Activated T-cell treated with anti-CD3 and anti-CD28 coated beads for 48 hours (primary cell): Measurements from ENCODE around the gene TRIM16.
"Not testable (repeated sequence)": the region's sequence is repeated elsewhere in the genome, so short reads cannot be mapped to it uniquely, and the experiment has no call there.

ENCODE experiments used
- DNase-seq: peaks from one replicate; pipeline ENCODE4 v3.0.0-alpha.2; 2020; ENCODE audit warnings: low read depth

TRIM16 gene

DNA sequence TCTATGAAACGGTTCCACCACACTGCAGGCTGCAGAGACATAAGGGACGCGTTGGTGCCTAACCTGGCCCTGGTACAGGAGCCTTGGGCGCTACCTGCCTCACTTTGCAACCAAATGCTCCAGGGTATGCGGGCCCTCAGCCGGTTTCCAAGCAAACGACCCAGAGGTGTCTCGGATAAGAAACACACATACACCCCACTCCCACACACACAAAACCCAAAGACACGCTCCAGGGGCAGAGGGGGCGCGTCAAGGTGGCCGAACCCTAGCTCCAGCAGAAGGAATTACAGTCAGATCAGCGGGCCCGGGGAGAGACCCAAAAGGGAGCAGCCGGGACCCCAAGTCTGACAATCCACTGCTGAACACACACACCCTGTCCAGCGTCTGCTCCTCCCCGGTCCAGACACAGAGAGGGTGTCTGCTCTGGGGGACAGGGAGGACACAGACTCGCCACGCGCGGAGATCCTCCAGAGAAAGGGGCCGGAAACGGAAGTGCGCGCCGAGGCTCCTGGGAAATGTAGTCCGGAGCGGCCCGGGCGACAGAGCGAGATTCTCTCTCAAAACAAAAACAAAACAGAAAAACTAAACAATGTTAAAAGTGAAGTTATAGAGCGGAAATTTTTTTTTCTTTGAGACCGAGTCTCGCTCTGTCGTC is at the start of gene TRIM16:
Gene TRIM16, minus strand, starts transcription at position 488 of the 655 bp plus-strand sequence. CDS start 32,702 bp downstream, outside the sequence.
- peak; percentile 67 for DNase-seq

GRCh38 chr17:15733174-15733789 is 49.2 kb upstream of the TRIM16 start:
- DNase-seq: not testable (repeated sequence)

GRCh38 chr17:15731900-15732299 is 47.8 kb upstream of the TRIM16 start, which contains the start of gene TBC1D26:
Gene TBC1D26 (plus strand): TSS chr17:15732283. CDS start chr17:15735349, 3,066 bp downstream.
- not testable (repeated sequence) for DNase-seq

DNA sequence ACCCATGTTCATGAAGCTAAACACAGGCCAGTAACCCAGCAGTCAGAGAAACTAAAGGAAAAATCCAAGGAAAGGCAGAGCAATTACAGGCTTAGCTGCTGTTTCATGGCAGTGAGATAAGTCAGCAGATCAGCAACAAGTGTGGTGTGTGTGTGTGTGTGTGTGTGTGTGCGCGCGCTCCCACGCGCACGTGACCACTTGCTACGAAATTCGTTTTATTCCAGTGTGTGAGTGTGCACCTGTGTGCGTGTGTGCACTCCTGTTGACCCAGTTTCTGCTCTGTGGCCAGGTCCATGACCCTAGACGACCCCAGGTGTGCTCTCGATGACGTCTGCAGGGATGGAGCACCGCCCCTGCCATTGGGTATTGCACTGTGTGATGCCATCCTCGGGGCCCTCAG is 46.4 kb upstream of the TRIM16 start:
- not testable (repeated sequence) for DNase-seq

DNA sequence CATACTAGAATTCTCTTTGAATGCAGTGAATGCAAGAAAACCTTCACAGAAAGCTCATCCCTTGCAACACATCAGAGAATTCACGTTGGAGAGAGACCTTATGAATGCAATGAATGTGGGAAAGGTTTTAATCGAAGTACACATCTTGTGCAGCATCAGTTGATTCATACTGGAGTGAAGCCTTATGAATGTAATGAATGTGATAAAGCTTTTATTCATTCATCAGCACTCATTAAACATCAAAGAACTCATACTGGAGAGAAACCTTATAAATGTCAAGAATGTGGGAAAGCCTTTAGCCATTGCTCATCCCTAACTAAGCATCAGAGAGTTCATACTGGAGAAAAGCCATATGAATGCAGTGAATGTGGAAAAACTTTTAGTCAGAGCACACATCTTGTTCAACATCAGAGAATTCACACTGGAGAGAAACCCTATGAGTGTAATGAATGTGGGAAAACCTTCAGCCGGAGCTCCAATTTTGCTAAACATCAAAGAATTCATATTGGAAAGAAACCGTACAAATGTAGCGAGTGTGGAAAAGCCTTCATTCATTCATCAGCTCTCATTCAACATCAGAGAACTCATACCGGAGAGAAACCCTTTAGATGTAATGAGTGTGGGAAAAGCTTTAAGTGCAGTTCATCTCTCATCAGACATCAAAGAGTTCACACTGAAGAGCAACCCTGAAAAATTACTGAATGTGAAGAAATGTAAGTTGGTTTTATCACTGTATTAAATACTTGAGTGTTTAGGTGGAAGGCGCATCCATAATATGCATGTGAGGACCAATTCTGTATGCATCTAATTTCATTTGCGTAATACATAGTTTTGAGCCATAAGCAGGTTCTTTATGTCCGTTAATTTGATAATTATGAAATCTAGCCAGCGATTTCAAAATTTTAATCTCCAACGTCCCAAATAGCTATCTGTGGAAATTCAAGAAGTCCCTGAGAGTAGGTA is 32.8 kb upstream of the TRIM16 start:
- DNase-seq: not testable (repeated sequence)

DNA sequence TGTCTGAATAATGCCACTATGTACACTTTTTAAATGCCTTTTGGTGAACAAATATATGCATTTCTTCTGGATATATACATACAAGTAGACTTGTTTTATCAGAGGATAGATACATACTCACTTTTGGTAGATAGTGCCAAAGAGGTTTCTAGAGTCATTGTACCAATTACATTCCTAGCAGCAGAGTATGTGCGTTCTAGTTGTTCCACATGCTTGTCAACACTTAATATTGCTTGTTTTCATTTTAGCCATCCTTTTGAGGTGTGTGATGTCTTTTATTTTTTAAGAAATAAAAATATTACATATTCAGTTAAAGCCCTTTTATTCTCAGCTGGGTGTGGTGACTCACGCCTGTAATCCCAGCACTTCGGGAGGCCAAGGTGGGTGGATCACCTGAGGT is 24.8 kb upstream of the TRIM16 start:
- not testable (repeated sequence) for DNase-seq

GRCh38 chr17:15704813-15705212 is 20.7 kb upstream of the TRIM16 start:
- not testable (repeated sequence) for DNase-seq

DNA sequence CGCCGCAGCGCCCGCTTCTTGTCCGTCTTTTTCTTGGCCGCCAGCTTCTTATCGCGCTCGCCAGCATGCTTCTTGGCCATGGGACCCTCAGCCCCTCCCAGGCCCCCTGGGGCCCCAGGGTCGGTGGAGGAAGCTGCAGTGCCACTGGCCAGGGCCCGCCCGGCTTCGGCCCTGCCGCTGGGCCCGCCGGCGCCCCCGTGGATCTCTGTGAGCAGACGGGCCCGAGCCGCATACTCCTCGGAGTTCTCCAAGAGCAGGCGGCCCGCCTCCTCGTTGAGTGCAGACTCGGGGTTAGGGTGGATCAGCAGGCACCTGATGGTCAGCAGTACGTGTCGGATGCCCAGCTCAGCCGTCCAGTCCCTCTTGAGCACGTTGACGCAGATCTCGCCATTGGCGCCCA is 20.1 kb upstream of the TRIM16 start:
- not testable (repeated sequence) for DNase-seq

- not testable (repeated sequence) for DNase-seq
Measured at GRCh38 chr17:15699937-15700336, 15.8 kb upstream of the TRIM16 start.

DNA sequence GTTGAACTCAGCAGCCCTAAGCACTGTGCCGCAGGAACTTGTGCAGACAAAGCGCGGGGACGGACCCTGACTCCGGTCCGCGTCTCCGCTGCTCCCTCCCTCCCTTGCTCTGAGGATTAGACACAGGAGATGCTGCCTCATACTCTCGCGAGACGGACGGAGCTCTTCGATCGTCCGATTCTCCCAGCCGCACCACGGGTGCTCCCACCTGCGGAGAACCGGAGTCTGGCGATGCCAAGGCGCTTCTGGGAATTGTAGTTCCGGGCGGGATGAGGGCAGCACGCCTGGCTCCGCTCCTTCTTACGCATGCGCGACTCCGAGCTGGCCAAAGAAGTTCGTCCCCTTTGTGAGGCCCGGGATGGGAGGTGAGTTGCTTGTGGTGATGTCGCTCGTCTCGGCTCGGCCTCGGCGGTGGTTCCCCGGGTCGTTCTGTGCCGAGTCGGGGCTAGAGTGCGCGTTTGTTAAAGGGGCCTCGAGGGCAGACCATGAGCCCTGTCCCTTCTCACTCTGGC is 15.4 kb upstream of the TRIM16 start, which contains the start of gene ZNF286A:
Gene ZNF286A, plus strand, starts transcription at position 340 of the 512 bp plus-strand sequence. CDS start 578 bp downstream, outside the sequence.
- DNase-seq: peak; percentile 97

GRCh38 chr17:15698967-15699366 is 14.9 kb upstream of the TRIM16 start:
- DNase-seq: not testable (repeated sequence)

GRCh38 chr17:15687494-15687893 is 3.4 kb upstream of the TRIM16 start:
- not testable (repeated sequence) for DNase-seq

GRCh38 chr17:15683135-15683534 is 976 bp downstream of the TRIM16 start:
- not testable (repeated sequence) for DNase-seq

DNA sequence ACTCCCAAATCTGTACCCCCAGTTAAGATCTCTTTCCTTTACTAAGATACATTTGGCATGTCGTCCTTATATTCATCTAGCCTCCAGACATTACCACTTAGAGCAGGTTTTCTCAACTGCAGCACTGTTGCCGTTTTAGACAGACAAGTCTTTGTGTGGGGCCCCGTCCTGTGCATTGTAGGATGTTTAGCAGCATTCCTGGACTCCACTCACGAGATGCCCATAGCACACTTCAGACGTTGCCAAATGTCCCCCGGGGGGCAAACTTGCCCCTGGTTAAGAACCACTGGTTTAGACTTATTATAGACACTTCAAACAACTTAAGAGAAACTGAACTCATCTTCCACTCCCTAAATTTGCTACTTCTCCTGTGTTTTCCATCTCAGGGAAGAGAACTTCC is 8.1 kb downstream of the TRIM16 start:
- not testable (repeated sequence) for DNase-seq

- DNase-seq: not testable (repeated sequence)
Measured at GRCh38 chr17:15674640-15675039, 9.5 kb downstream of the TRIM16 start.

- not testable (repeated sequence) for DNase-seq
Measured at GRCh38 chr17:15669526-15669925, 14.6 kb downstream of the TRIM16 start.

DNA sequence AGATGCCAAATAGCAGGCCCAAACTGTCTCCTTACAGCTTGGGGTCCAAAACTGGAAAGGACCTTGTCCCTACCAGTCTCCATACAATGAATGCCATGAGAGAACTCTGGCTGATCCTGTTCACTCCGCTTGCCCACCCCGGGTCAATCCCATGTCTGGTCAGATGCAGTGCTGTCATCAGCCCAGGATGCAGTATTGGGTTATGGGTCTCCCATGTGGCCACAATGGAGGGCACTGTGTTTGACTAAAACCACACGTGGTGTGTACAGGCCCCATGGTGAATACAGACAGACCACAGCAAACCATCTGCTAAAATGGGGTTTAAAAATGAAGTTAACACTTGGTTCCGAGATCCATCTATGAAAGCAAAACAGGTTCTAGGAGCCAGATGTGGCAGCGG is 20.4 kb downstream of the TRIM16 start:
- DNase-seq: no peak

GRCh38 chr17:15663176-15663575 is 20.9 kb downstream of the TRIM16 start:
- no peak for DNase-seq

GRCh38 chr17:15662681-15663080 is 21.4 kb downstream of the TRIM16 start:
- DNase-seq: no peak

- DNase-seq: no peak
Measured at GRCh38 chr17:15660077-15660476, 24.0 kb downstream of the TRIM16 start.

DNA sequence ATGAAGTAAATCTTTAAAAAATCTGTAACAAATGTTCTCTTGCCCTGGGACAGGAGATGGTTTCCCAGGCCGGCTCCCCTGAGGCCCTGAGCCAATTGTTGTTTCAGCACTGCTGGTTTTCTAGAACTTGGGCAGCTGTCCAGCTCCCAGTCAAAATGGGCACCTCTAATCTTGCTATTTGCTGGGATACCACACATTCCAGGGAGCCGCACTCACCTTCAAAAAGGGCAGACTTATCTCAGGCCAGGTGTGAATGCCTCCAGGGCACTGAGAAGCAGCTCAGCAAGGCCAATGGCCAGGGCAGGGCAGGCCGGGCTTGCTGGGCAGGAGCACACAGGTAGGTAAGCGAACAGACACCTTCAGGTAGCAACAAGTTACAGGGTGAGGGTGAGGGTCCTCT is 24.4 kb downstream of the TRIM16 start:
- no peak for DNase-seq

- no peak for DNase-seq
Measured at GRCh38 chr17:15659236-15659635, 24.9 kb downstream of the TRIM16 start.
